Measurements from ENCODE around the gene AQP10.

GRCh38 chr1:154301582-154301981, 19.3 kb upstream of the AQP10 start:
- no peak for TF ChIP-seq TAF1 (IDR thresholded peaks at IDR 0.05; ENCODE audit: borderline replicate concordance, low read depth, low read length)
- TF ChIP-seq POLR2A (IDR thresholded peaks at IDR 0.05; ENCODE audit: low read depth, low read length): no peak
